Left ventricle myocardium inferior (tissue), 1 donor: ENCODE data around the gene MYOZ1. TPM values are rescaled to one million over a fixed set of nuclear protein-coding genes. Genes with fewer than 3 reads are reported as not detected.

Experiments used
- DNase-seq: peaks from one replicate; pipeline ENCODE4 v3.0.0-alpha.2; 2020
- H3K27ac ChIP-seq: fragments of 200-600 bp; replicated peaks from 2 replicates; pipeline ENCODE4 v1.8.0; 2021
- H3K27me3 ChIP-seq: fragments of 200-600 bp; 2 replicates; pipeline ENCODE4 v1.8.0; 2021; ENCODE audit warnings: low read depth
- H3K36me3 ChIP-seq: fragments of 200-600 bp; 2 replicates; pipeline ENCODE4 v1.8.0; 2021
- H3K4me1 ChIP-seq: fragments of 200-600 bp; 2 replicates; pipeline ENCODE4 v1.8.0; 2021
- H3K4me3 ChIP-seq: fragments of 200-600 bp; 2 replicates; pipeline ENCODE4 v1.8.0; 2021; ENCODE audit warnings: mild to moderate bottlenecking, moderate library complexity
- H3K9me3 ChIP-seq: fragments of 200-600 bp; replicated peaks from 2 replicates; pipeline ENCODE4 v1.8.0; 2021
- CTCF ChIP-seq: fragments of 200-600 bp; IDR thresholded peaks from 2 replicates; pipeline ENCODE4 v1.8.0; 2021; ENCODE audit warnings: antibody characterized with exemption, mild to moderate bottlenecking, borderline replicate concordance
- intact Hi-C: fragments of 100-400 bp; cut with micrococcal nuclease; formaldehyde crosslinking; loops from one replicate; pipeline ENCODE4 v1.11.0; 2022
- total RNA-seq: library from RNA; stranded (reverse); fragmentation: NEBNext Ultra II Directional; extraction: Animal tissue kit (Norgen Biotek cat#: 25700); gene quantifications from one replicate; pipeline ENCODE4 v1.2.1, GENCODE V29; 2021
- donor health status: DM: no; HTN: yes; CAD: no; lungs with severe emphysema.

Gene MYOZ1
- total RNA-seq, 1 donor from 2014 or later = 4.8 TPM

- no peaks in the 10 kb centered on the region for H3K27me3 ChIP-seq
- H3K9me3 ChIP-seq = no peaks in the 10 kb centered on the region
- peak overlapping the region; percentile 76 for H3K4me3 ChIP-seq
- DNase-seq = peak; percentile 40
- no peak for TF ChIP-seq CTCF
- intact Hi-C loops = no loop called here
- H3K27ac ChIP-seq = peak overlapping the region; percentile 94
- peaks cover 66% of the 10 kb centered on the region for H3K4me1 ChIP-seq
- H3K36me3 ChIP-seq = peaks cover 9% of the 10 kb centered on the region
Observed at GRCh38 chr10:73649876-73650536, 8.7 kb upstream of the MYOZ1 start.

- H3K27me3 ChIP-seq = no peaks in the 10 kb centered on the region
- peaks cover 74% of the 10 kb centered on the region for H3K4me1 ChIP-seq
- no peak for DNase-seq
- no peak for TF ChIP-seq CTCF
- peak overlapping the region; percentile 94 for H3K27ac ChIP-seq
- intact Hi-C loops = no loop called here
- no peaks in the 10 kb centered on the region for H3K9me3 ChIP-seq
- H3K4me3 ChIP-seq = peak overlapping the region; percentile 76
- peaks cover 9% of the 10 kb centered on the region for H3K36me3 ChIP-seq
Observed at GRCh38 chr10:73648975-73649829, 7.9 kb upstream of the MYOZ1 start.

- DNase-seq = peak; percentile 46
- peaks cover 73% of the 10 kb centered on the region for H3K4me1 ChIP-seq
- intact Hi-C loops = no loop called here
Observed at GRCh38 chr10:73647875-73648651, 6.8 kb upstream of the MYOZ1 start.

GRCh38 chr10:73647211-73647874, 6.1 kb upstream of the MYOZ1 start:
- no peak for TF ChIP-seq CTCF
- Histone ChIP-seq H3K4me3 (peak overlapping the region; percentile 76), H3K27ac (peak overlapping the region; percentile 94), H3K9me3 (no peaks in the 10 kb centered on the region), H3K27me3 (no peaks in the 10 kb centered on the region), H3K4me1 (peaks cover 67% of the 10 kb centered on the region), H3K36me3 (peaks cover 5% of the 10 kb centered on the region)
- intact Hi-C loops = no loop called here
- peak; percentile 64 for DNase-seq

More at GRCh38 chr10:73647875-73648651, 6.8 kb upstream of the MYOZ1 start:
- no peak for TF ChIP-seq CTCF
- H3K4me3 ChIP-seq = peak overlapping the region; percentile 76
- H3K27me3 ChIP-seq = no peaks in the 10 kb centered on the region
- H3K9me3 ChIP-seq = no peaks in the 10 kb centered on the region
- peak overlapping the region; percentile 94 for H3K27ac ChIP-seq
- H3K36me3 ChIP-seq = peaks cover 5% of the 10 kb centered on the region

- DNase-seq = no peak
- no peaks in the 10 kb centered on the region for H3K27me3 ChIP-seq
- H3K27ac ChIP-seq = peak overlapping the region; percentile 94
- no peaks in the 10 kb centered on the region for H3K9me3 ChIP-seq
- intact Hi-C loops = no loop called here
- TF ChIP-seq CTCF = no peak
- peaks cover 5% of the 10 kb centered on the region for H3K36me3 ChIP-seq
- peak overlapping the region; percentile 76 for H3K4me3 ChIP-seq
- H3K4me1 ChIP-seq = peaks cover 60% of the 10 kb centered on the region
Observed at GRCh38 chr10:73646598-73647041, 5.3 kb upstream of the MYOZ1 start.
